Activated CD8-positive, alpha-beta memory T cell treated with anti-CD3 and anti-CD28 coated beads, Interleukin-2, amount 10 ng/mL, durations not matched to agents 7 days and 5 days (primary cell): ENCODE measurements around the gene TUG1. TPM values are rescaled to one million over a fixed set of nuclear protein-coding genes. Genes with fewer than 3 reads are reported as not detected.

ENCODE experiments used
- ATAC-seq: fragments of 150-1000 bp; cut with Tn5 transposase; one replicate; pipeline ENCODE4 v1.10.0; 2021; ENCODE audit warnings: moderate library complexity
- CTCF ChIA-PET: fragments of 350-600 bp; sonication (Branson Sonifier 250); formaldehyde crosslinking; loops from one replicate; lab custom pipeline; 2021; ENCODE audit warnings: antibody characterized with exemption; lab: Charles Lee
- DNase-seq: peaks from one replicate; pipeline ENCODE4 v3.0.0-alpha.2; 2020
- H3K27ac Mint-ChIP-seq: one replicate; pipeline ENCODE4 v1.8.0; 2021; ENCODE audit warnings: mild to moderate bottlenecking, mixed read lengths
- H3K27me3 Mint-ChIP-seq: one replicate; pipeline ENCODE4 v1.8.0; 2021; ENCODE audit warnings: mixed read lengths
- H3K36me3 Mint-ChIP-seq: one replicate; pipeline ENCODE4 v1.8.0; 2021; ENCODE audit warnings: mild to moderate bottlenecking, mixed read lengths
- H3K4me1 Mint-ChIP-seq: one replicate; pipeline ENCODE4 v1.8.0; 2021; ENCODE audit warnings: mixed read lengths
- H3K4me3 Mint-ChIP-seq: one replicate; pipeline ENCODE4 v1.8.0; 2021; ENCODE audit warnings: mild to moderate bottlenecking, moderate library complexity, mixed read lengths
- H3K9me3 Mint-ChIP-seq: one replicate; pipeline ENCODE4 v1.8.0; 2022; ENCODE audit warnings: low read depth, mixed read lengths
- total RNA-seq, 2 experiments: library from RNA; stranded (reverse); gene quantifications; one replicate each; pipeline ENCODE4 v1.2.3, GENCODE V29; 2021

Gene TUG1
- total RNA-seq, 2 experiments from 2014 or later = 56.7 to 69.8 TPM

- H3K27me3 Mint-ChIP-seq = no peaks in the 10 kb centered on the region
- H3K4me3 Mint-ChIP-seq = no peak overlapping the region
- H3K4me1 Mint-ChIP-seq = no peaks in the 10 kb centered on the region
- H3K27ac Mint-ChIP-seq = no peak overlapping the region
- DNase-seq (no peak), ATAC-seq (no peak)
- peaks cover 1% of the 10 kb centered on the region for H3K36me3 Mint-ChIP-seq
- CTCF ChIA-PET = interaction anchor here (1.4 kb wide), 1 partner anchor 65 kb away, joined by 4 read pairs; no protein-coding TSS in a partner anchor
- peaks cover 7% of the 10 kb centered on the region for H3K9me3 Mint-ChIP-seq
Measured at GRCh38 chr22:30985561-30986208, 16.6 kb downstream of the TUG1 start.

GRCh38 chr22:30989474-30989873 lies 20.4 kb downstream of the TUG1 start:
- DNase-seq (no peak), ATAC-seq (no peak)
- Mint-ChIP-seq H3K4me3 (no peak overlapping the region), H3K36me3 (peaks cover 1% of the 10 kb centered on the region), H3K27me3 (peaks cover 2% of the 10 kb centered on the region), H3K27ac (no peak overlapping the region), H3K4me1 (no peaks in the 10 kb centered on the region), H3K9me3 (peaks cover 5% of the 10 kb centered on the region)
- CTCF ChIA-PET = no interaction called here

GRCh38 chr22:30990690-30991089 lies 21.6 kb downstream of the TUG1 start:
- Mint-ChIP-seq H3K4me3 (no peak overlapping the region), H3K4me1 (no peaks in the 10 kb centered on the region)

GRCh38 chr22:30992565-30992964 lies 23.5 kb downstream of the TUG1 start:
- ATAC-seq (no peak), DNase-seq (no peak)
- Mint-ChIP-seq H3K4me1 (no peaks in the 10 kb centered on the region), H3K27me3 (peaks cover 6% of the 10 kb centered on the region), H3K36me3 (no peaks in the 10 kb centered on the region), H3K9me3 (peaks cover 5% of the 10 kb centered on the region), H3K4me3 (no peak overlapping the region), H3K27ac (no peak overlapping the region)
- CTCF ChIA-PET = no interaction called here

More at GRCh38 chr22:30990690-30991089, 21.6 kb downstream of the TUG1 start:
- no peak for DNase-seq
- peaks cover 5% of the 10 kb centered on the region for H3K9me3 Mint-ChIP-seq
- no peak for ATAC-seq
- no peak overlapping the region for H3K27ac Mint-ChIP-seq
- CTCF ChIA-PET = no interaction called here
- H3K36me3 Mint-ChIP-seq = peaks cover 1% of the 10 kb centered on the region
- peaks cover 6% of the 10 kb centered on the region for H3K27me3 Mint-ChIP-seq

- CTCF ChIA-PET = no interaction called here
- Mint-ChIP-seq H3K27ac (no peak overlapping the region), H3K27me3 (peaks cover 6% of the 10 kb centered on the region), H3K4me3 (no peak overlapping the region), H3K9me3 (peaks cover 3% of the 10 kb centered on the region), H3K36me3 (no peaks in the 10 kb centered on the region), H3K4me1 (no peaks in the 10 kb centered on the region)
- ATAC-seq (no peak), DNase-seq (no peak)
Measured at GRCh38 chr22:30994960-30995359, 25.9 kb downstream of the TUG1 start.

- ATAC-seq (no peak), DNase-seq (no peak)
- Mint-ChIP-seq H3K9me3 (peaks cover 3% of the 10 kb centered on the region), H3K27ac (no peak overlapping the region), H3K4me1 (no peaks in the 10 kb centered on the region), H3K36me3 (no peaks in the 10 kb centered on the region), H3K27me3 (peaks cover 6% of the 10 kb centered on the region), H3K4me3 (no peak overlapping the region)
- CTCF ChIA-PET = interaction anchor here (0.7 kb wide), 1 partner anchor 116 kb away, joined by 4 read pairs; no protein-coding TSS in a partner anchor
Measured at GRCh38 chr22:30996462-30996861, 27.4 kb downstream of the TUG1 start.

- H3K36me3 Mint-ChIP-seq = no peaks in the 10 kb centered on the region
- CTCF ChIA-PET = no interaction called here
- no peaks in the 10 kb centered on the region for H3K4me1 Mint-ChIP-seq
- DNase-seq (no peak), ATAC-seq (no peak)
- peaks cover 6% of the 10 kb centered on the region for H3K27me3 Mint-ChIP-seq
- no peaks in the 10 kb centered on the region for H3K9me3 Mint-ChIP-seq
- no peak overlapping the region for H3K4me3 Mint-ChIP-seq
- H3K27ac Mint-ChIP-seq = no peak overlapping the region
Measured at GRCh38 chr22:30998329-30998728, 29.3 kb downstream of the TUG1 start.

GRCh38 chr22:31001124-31001770 lies 32.2 kb downstream of the TUG1 start:
- Mint-ChIP-seq H3K27ac (no peak overlapping the region), H3K9me3 (no peaks in the 10 kb centered on the region), H3K27me3 (no peaks in the 10 kb centered on the region), H3K4me1 (no peaks in the 10 kb centered on the region), H3K36me3 (no peaks in the 10 kb centered on the region), H3K4me3 (no peak overlapping the region)
- no peak for DNase-seq
- no peak for ATAC-seq
- CTCF ChIA-PET = no interaction called here

GRCh38 chr22:31005535-31005934 lies 36.5 kb downstream of the TUG1 start:
- no peaks in the 10 kb centered on the region for H3K9me3 Mint-ChIP-seq
- H3K36me3 Mint-ChIP-seq = no peaks in the 10 kb centered on the region
- no peak overlapping the region for H3K27ac Mint-ChIP-seq
- no peaks in the 10 kb centered on the region for H3K27me3 Mint-ChIP-seq
- no peak for DNase-seq
- H3K4me1 Mint-ChIP-seq = no peaks in the 10 kb centered on the region
- ATAC-seq = no peak
- no peak overlapping the region for H3K4me3 Mint-ChIP-seq
- CTCF ChIA-PET = no interaction called here

GRCh38 chr22:31019191-31019930 lies 50.3 kb downstream of the TUG1 start:
- CTCF ChIA-PET = interaction anchor here (0.6 kb wide), 1 partner anchor 44 kb away, joined by 3 read pairs; no protein-coding TSS in a partner anchor
- Mint-ChIP-seq H3K27ac (no peak overlapping the region), H3K36me3 (no peaks in the 10 kb centered on the region), H3K4me3 (no peak overlapping the region), H3K27me3 (peaks cover 2% of the 10 kb centered on the region), H3K9me3 (no peaks in the 10 kb centered on the region), H3K4me1 (no peaks in the 10 kb centered on the region)
- DNase-seq (no peak), ATAC-seq (no peak)

- no peaks in the 10 kb centered on the region for H3K9me3 Mint-ChIP-seq
- H3K4me3 Mint-ChIP-seq = no peak overlapping the region
- DNase-seq = no peak
- CTCF ChIA-PET = interaction anchor here (0.6 kb wide), 1 partner anchor 678 kb away, joined by 3 read pairs; no protein-coding TSS in a partner anchor
- no peak overlapping the region for H3K27ac Mint-ChIP-seq
- no peaks in the 10 kb centered on the region for H3K36me3 Mint-ChIP-seq
- no peaks in the 10 kb centered on the region for H3K4me1 Mint-ChIP-seq
- H3K27me3 Mint-ChIP-seq = peaks cover 2% of the 10 kb centered on the region
- ATAC-seq = no peak
Measured at GRCh38 chr22:31020334-31020733, 51.3 kb downstream of the TUG1 start.

GRCh38 chr22:31022516-31022915 lies 53.5 kb downstream of the TUG1 start:
- no peak for ATAC-seq
- H3K4me1 Mint-ChIP-seq = no peaks in the 10 kb centered on the region
- no peak for DNase-seq
- H3K9me3 Mint-ChIP-seq = no peaks in the 10 kb centered on the region
- H3K4me3 Mint-ChIP-seq = no peak overlapping the region
- CTCF ChIA-PET = no interaction called here
- no peaks in the 10 kb centered on the region for H3K36me3 Mint-ChIP-seq
- no peaks in the 10 kb centered on the region for H3K27me3 Mint-ChIP-seq
- H3K27ac Mint-ChIP-seq = no peak overlapping the region
